ENCODE results near the gene RAPGEF1.

The RAPGEF1 gene

GRCh38 chr9:131587331-131587730 is 152.5 kb downstream of the RAPGEF1 start:
- DNase-seq (ENCODE audit: low read depth in 3 of 3), result no peak

DNA sequence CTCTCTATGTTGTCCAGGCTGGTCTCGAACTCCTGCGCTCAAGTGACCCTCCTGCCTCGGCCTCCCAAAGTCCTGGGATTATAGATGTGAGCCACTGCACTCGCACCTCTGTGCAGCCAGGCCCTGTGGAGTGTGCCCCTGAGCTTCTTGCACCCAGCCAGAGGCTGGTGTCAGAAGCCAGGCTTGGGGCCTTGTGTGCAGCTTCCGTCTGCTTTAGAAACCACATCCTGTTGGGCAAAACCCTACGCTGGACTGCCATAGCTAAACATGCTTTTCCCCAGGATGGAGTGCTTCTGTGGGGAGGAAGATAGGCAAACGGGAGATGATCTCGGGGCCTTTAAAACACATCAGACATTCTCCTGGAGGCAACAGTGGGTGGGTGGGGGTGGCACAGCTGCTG is 154.5 kb downstream of the RAPGEF1 start:
- DNase-seq (ENCODE audit: low read depth in 3 of 3), result no peak

- no peak for DNase-seq (ENCODE audit: low read depth in 3 of 3)
Observed at GRCh38 chr9:131584858-131585257, 155.0 kb downstream of the RAPGEF1 start.

DNA sequence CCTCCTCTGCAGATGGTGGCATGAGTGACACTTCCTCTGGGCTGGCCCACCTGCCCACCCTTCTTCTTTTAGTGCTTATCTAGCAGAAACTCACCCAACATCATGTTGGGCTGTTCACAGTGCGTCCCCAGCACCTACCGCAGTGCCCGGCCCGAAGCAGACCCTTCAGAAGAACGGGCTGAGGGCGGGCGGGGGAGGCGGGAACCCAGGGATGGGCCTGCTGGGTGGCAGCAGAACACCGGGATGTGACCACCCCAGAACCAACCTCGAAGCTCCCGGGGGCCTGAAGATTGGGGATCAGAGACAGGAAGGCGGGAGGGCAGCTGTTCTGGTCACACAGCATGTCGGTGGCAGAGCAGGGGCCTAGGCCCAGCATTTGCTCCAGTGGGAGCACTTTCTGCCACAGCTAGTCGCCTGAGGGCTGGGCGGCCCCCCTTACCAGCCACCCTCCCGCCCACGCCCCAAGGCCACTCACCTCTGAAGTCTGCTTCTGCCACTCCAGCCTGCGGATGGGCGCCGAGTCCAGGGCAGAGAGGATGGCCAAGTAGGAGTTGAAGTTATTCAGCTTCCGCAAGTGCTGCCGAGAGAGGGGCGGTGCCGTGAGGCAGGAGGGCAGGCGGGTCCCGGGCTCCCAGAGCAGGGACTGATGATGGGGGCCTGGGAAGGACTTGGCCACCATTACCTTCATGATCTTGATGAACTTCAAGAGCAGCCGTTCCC is 155.9 kb downstream of the RAPGEF1 start:
- no peak for DNase-seq (ENCODE audit: low read depth in 3 of 3)

GRCh38 chr9:131583337-131583645 is 156.6 kb downstream of the RAPGEF1 start:
- no peak for DNase-seq (ENCODE audit: low read depth in 3 of 3)

- DNase-seq (ENCODE audit: low read depth in 3 of 3), result no peak
Observed at GRCh38 chr9:131582466-131583336, 157.2 kb downstream of the RAPGEF1 start.

DNA sequence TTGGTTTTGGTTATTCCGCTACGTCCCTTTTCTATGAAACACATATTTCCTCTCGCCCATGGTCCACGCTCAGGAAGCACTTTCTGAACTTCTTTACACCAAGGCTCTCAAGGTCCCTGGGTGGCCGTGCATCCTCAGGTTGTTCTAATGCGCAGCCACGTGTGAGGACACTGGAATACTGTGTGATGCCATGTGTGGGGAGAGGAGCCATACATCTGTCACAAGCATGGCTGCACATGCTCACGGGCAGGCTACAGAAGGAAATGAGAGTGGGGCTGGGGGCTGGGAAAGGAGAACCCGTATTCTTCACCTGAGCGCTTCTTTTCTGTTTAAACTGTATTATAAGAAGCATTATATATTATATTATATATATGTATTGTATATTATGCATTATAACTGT is 157.8 kb downstream of the RAPGEF1 start:
- no peak for DNase-seq (ENCODE audit: low read depth in 3 of 3)

DNA sequence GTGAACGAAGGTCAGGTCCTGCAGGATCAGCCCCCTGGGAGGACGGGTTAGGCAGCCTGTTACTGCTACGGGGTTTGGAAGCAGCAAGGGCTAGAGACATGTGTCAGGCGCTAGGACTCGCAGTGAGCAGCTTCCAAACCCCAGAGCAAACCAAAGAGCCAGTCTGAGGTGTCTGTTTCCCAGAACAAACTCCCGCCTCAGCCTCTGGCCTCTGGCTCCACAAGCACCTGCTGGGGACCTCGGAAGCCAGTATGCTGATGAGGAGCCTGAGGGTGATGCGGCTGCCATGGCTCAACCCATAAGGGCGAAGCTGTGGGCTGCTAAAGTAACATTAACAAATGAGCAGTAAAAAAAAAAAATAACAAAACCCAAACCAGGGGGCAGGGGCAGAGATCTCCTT is 159.5 kb downstream of the RAPGEF1 start:
- DNase-seq (ENCODE audit: low read depth in 3 of 3), result no peak

DNA sequence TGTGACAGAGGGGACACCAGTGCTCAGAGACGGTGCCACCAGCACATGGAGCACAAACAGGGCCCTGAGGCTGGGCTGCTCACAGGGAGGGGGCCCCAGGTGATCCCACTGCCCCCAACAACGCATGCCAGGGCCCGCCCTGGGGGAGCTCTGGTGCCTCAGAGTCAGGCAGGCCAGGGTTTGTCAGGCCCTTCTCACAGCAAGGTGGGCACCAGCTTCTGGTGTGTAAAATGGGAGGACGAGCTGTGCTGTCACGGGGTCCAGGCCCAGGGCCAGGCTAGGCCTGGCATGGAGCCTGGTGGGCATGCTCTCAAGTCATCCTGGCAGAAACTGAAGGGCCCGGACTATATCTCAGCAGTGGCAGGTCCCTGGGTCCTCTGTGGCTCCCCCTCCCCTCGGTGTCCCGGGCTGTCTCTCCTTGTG is 160.1 kb downstream of the RAPGEF1 start:
- DNase-seq (ENCODE audit: low read depth in 3 of 3), result no peak

GRCh38 chr9:131578731-131579504 is 161.0 kb downstream of the RAPGEF1 start:
- DNase-seq (ENCODE audit: low read depth in 3 of 3), result peak in 2 of 3 experiments; percentile 14 to 22

- DNase-seq (ENCODE audit: low read depth in 3 of 3), result no peak
Observed at GRCh38 chr9:131578021-131578420, 161.9 kb downstream of the RAPGEF1 start.

GRCh38 chr9:131577005-131578000 is 162.6 kb downstream of the RAPGEF1 start:
- DNase-seq (ENCODE audit: low read depth in 3 of 3), result no peak

- DNase-seq (ENCODE audit: low read depth in 3 of 3), result no peak
Observed at GRCh38 chr9:131575946-131576853, 163.7 kb downstream of the RAPGEF1 start.

GRCh38 chr9:131574730-131575640 is 164.9 kb downstream of the RAPGEF1 start:
- no peak for DNase-seq (ENCODE audit: low read depth in 3 of 3)

- DNase-seq (ENCODE audit: low read depth in 3 of 3), result no peak
Observed at GRCh38 chr9:131567910-131568309, 172.0 kb downstream of the RAPGEF1 start.

GRCh38 chr9:131566158-131566557 is 173.7 kb downstream of the RAPGEF1 start:
- DNase-seq (ENCODE audit: low read depth in 3 of 3), result no peak

DNA sequence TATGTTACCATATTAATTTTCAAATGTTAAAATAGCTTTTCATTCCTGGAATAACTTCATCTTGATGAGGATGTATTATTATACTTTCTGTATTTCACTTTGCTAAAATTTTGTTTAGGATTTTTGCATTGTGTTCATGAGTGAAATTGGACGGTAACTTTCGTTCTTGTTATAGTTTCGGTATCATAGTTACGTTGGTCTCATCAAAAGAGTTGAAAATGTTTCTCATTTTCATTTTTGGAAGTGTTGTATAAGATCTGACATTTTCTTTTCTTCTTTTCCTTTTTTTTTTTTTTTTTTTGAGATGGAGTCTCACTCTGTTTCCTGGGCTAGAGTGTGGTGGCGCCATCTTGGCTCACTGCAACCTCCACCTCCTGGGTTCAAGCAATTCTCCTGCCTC is 174.5 kb downstream of the RAPGEF1 start:
- no peak for DNase-seq (ENCODE audit: low read depth in 3 of 3)

DNA sequence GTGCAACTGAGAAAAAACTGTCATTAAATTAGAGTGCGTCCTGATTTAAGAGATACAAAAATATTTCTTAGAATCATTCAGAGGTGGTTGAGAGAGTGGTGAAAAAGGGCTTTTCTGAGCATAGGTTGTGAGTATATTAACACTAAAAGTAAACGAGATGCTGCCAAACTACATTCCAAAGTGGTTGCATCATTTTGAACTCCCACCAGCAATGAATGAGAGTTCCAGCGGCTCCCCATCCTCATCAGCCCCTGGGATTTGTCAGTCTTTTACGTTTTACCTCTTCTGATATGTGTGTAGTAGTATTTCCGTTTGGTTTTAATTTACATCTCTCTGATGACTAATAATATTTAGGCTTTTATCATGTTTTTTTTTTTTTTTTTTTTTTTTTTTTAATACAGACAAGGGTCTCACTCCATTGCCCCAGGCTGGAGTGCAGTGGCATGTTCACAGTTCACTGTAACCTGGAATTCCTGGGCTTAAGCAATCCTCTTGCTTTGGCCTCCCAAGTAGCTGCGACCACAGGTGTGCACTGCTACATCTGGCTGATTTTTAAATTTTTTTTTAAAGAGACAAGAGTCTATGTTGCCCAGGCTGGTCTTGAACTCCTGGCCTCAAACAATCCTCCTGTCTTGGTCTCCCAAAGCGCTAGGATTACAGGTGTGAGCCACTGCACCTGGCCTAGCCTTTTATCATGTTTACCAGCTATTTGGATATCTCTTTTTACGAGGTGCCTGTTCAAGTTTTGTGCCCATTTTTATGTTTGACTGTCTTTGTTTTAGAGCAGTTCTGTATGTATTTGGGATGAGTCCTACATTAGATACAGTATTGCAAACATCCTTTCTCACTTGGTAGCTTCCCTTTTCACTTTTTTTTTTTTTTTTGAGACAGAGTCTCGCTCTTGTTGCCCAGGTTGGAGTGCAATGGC is 177.6 kb downstream of the RAPGEF1 start:
- no peak for DNase-seq (ENCODE audit: low read depth in 3 of 3)
